Type B pancreatic cell (in vitro differentiated cells): ENCODE results near the gene HELZ. TPM values are rescaled to one million over a fixed set of nuclear protein-coding genes. Genes with fewer than 3 reads are reported as not detected.

Source experiments
- DNase-seq: peaks from one replicate; pipeline ENCODE4 v3.0.0; 2021; ENCODE audit warnings: mixed read lengths; ENCODE audit not compliant: unreplicated experiment; ENCODE audit errors: extremely low spot score
- H3K27ac Mint-ChIP-seq: 2 replicates; pipeline ENCODE4 v1.8.0; 2021; ENCODE audit warnings: mild to moderate bottlenecking, mixed read lengths
- H3K27me3 Mint-ChIP-seq: 2 replicates; pipeline ENCODE4 v1.8.0; 2021; ENCODE audit warnings: mixed read lengths
- H3K36me3 Mint-ChIP-seq: 2 replicates; pipeline ENCODE4 v1.8.0; 2021; ENCODE audit warnings: mixed read lengths
- H3K4me1 Mint-ChIP-seq: one replicate; pipeline ENCODE4 v1.8.0; 2021; ENCODE audit warnings: mixed read lengths; ENCODE audit not compliant: unreplicated experiment
- H3K4me3 Mint-ChIP-seq: 2 replicates; pipeline ENCODE4 v1.8.0; 2021; ENCODE audit warnings: mild to moderate bottlenecking, mixed read lengths
- H3K9me3 Mint-ChIP-seq: 2 replicates; pipeline ENCODE4 v1.8.0; 2021; ENCODE audit warnings: mixed read lengths
- total RNA-seq: library from RNA; stranded (reverse); gene quantifications from 2 replicates; pipeline ENCODE4 v1.2.1, GENCODE V29; 2021; ENCODE audit warnings: low replicate concordance
- TF ChIP-seq, protein P1 (sequence below): fragments of 200-600 bp; sonication (generic); conservative IDR thresholded peaks from 2 replicates; pipeline ENCODE4 v1.5.0; 2021; ENCODE audit warnings: antibody characterized with exemption, mild to moderate bottlenecking

Gene HELZ
- total RNA-seq, 1 donor from 2014 or later, result 55.1 TPM

DNA sequence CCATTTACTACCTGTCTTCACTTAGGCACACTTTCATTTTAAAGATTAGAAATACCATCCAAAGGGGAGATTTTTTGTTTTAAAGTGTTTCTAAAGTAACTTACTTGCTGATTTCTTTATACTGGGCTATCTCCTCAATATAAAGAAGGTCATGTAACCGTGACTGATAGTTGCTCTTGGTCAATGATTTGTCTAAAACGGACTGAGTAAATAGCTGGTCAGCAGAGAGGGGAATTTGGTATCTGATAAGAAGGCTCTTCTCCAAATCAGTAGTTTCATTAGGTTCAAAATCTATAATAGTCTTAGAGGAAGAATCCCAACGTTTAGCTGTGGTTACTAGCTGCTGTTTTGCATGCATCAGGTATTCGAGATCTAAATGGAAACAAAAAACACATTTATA is 66.4 kb downstream of the HELZ start:
- Mint-ChIP-seq H3K27ac (no peak overlapping the region), H3K27me3 (no peaks in the 10 kb centered on the region), H3K36me3 (peaks cover 24% of the 10 kb centered on the region)

DNA sequence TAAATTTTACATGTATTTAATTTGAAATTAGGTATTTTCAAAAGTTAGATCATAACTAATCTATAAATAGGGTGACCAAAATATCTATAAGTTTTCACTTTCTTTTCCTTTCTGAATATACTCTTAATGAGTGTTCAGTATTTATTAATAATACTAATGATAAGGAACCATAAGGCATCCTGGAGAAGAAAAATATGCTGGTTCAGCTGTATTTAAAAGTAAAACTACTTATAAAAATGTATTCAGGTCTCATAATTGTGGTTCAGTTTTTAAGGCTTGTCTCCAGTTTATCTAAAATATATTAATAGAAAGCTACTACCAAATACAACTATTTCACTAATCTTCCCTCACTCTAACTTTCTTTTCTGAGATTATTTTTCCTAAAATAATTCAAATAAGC is 67.3 kb downstream of the HELZ start:
- peaks cover 21% of the 10 kb centered on the region for H3K36me3 Mint-ChIP-seq
- TF ChIP-seq, protein P1, sequence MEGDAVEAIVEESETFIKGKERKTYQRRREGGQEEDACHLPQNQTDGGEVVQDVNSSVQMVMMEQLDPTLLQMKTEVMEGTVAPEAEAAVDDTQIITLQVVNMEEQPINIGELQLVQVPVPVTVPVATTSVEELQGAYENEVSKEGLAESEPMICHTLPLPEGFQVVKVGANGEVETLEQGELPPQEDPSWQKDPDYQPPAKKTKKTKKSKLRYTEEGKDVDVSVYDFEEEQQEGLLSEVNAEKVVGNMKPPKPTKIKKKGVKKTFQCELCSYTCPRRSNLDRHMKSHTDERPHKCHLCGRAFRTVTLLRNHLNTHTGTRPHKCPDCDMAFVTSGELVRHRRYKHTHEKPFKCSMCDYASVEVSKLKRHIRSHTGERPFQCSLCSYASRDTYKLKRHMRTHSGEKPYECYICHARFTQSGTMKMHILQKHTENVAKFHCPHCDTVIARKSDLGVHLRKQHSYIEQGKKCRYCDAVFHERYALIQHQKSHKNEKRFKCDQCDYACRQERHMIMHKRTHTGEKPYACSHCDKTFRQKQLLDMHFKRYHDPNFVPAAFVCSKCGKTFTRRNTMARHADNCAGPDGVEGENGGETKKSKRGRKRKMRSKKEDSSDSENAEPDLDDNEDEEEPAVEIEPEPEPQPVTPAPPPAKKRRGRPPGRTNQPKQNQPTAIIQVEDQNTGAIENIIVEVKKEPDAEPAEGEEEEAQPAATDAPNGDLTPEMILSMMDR, result no peak
- H3K27me3 Mint-ChIP-seq, result no peaks in the 10 kb centered on the region
- no peaks in the 10 kb centered on the region for H3K4me1 Mint-ChIP-seq
- H3K9me3 Mint-ChIP-seq, result no peaks in the 10 kb centered on the region
- no peak for DNase-seq
- no peak overlapping the region for H3K27ac Mint-ChIP-seq
- no peak overlapping the region for H3K4me3 Mint-ChIP-seq

More for the DNA sequence above, 66.4 kb downstream of the HELZ start:
- no peak overlapping the region for H3K4me3 Mint-ChIP-seq
- no peaks in the 10 kb centered on the region for H3K9me3 Mint-ChIP-seq
- H3K4me1 Mint-ChIP-seq, result no peaks in the 10 kb centered on the region
- TF ChIP-seq, protein P1, result no peak
- DNase-seq, result no peak

DNA sequence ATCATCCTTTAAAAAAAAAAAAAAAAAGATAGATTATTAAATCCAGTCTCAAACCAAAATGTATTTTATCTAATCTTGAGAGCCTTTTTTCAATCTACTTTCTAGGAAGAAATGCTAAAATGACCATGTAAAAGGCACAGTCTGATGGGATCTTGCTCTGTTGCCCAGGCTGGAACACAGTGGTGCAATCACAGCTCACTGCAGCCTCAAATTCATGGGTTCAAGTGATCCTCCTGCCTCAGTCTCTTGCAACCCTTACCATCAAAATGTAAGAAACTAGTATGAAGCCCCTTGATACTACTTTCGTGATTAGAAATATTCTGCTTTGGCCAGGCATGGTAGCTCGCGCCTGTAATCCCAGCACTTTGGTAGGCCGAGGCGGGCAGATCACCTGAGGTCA is 70.8 kb downstream of the HELZ start:
- no peaks in the 10 kb centered on the region for H3K4me1 Mint-ChIP-seq
- DNase-seq, result no peak
- no peak overlapping the region for H3K27ac Mint-ChIP-seq
- H3K4me3 Mint-ChIP-seq, result no peak overlapping the region
- H3K27me3 Mint-ChIP-seq, result no peaks in the 10 kb centered on the region
- no peaks in the 10 kb centered on the region for H3K9me3 Mint-ChIP-seq
- H3K36me3 Mint-ChIP-seq, result peaks cover 34% of the 10 kb centered on the region
- TF ChIP-seq, protein P1, result no peak

DNA sequence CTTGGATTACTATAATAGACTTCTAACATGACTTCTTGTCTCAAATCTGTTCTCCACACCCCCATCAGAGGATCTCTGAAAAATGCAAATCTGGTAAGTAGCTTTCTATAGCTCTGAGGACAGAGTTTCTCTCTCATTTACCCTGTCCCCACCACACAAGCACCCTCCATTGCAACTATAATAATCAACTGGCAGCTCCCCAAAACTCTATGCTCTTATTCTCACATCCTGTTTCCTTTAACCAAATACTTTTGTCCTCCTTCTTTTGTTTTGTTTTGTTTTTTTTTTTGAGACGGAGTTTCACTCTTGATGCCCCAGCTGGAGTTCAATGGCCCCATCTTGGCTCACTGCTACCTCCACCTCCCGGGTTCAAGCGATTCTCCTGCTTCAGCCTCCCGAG is 73.4 kb downstream of the HELZ start:
- no peaks in the 10 kb centered on the region for H3K27me3 Mint-ChIP-seq
- TF ChIP-seq, protein P1, result no peak
- no peak for DNase-seq
- no peak overlapping the region for H3K4me3 Mint-ChIP-seq
- H3K9me3 Mint-ChIP-seq, result no peaks in the 10 kb centered on the region
- no peak overlapping the region for H3K27ac Mint-ChIP-seq
- H3K4me1 Mint-ChIP-seq, result no peaks in the 10 kb centered on the region
- H3K36me3 Mint-ChIP-seq, result peaks cover 25% of the 10 kb centered on the region

DNA sequence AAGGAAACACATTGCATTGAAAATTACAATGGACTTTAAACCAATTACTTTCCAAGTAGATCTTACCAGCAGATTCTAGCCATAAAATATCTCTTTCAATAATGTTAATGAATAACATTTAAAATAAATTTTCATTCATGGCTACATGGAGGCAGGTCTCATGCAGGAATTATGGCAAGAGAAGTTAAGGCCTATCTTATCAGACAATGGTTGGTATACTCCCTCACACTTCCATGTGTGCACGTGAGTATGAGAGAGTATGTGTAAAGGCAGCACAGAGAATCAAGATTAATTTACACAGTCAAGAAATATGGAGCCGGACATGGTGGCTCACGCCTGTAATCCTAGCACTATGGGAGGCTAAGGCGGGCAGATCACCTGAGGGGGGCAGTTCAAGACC is 76.5 kb downstream of the HELZ start:
- no peak overlapping the region for H3K27ac Mint-ChIP-seq
- DNase-seq, result no peak
- no peaks in the 10 kb centered on the region for H3K27me3 Mint-ChIP-seq
- H3K9me3 Mint-ChIP-seq, result no peaks in the 10 kb centered on the region
- TF ChIP-seq, protein P1, result no peak
- peaks cover 32% of the 10 kb centered on the region for H3K36me3 Mint-ChIP-seq
- no peaks in the 10 kb centered on the region for H3K4me1 Mint-ChIP-seq
- H3K4me3 Mint-ChIP-seq, result no peak overlapping the region

DNA sequence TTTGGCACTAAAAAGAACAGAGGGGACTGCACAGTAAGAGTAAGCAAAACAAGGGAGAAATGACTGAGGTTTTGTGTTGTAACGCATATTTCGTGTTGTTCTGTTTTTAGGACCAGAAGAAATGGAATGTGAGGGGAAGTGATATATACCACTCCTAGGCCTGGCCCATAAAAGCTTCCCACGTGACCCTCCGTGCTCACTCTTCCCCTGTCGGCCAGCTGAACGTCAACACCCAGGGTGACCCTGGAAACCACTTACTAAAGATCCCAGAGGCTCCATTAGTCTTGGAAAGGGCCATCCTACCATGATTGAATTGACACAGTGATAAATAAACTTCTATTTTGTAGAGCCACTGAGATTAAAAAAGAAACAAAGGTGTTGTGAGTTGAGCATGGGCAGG is 79.8 kb downstream of the HELZ start:
- Mint-ChIP-seq H3K4me1 (no peaks in the 10 kb centered on the region), H3K27me3 (no peaks in the 10 kb centered on the region), H3K9me3 (no peaks in the 10 kb centered on the region), H3K36me3 (peaks cover 20% of the 10 kb centered on the region), H3K4me3 (no peak overlapping the region), H3K27ac (no peak overlapping the region)
- DNase-seq, result no peak
- TF ChIP-seq, protein P1, result no peak
